Omental fat pad (tissue), 4 donors: ENCODE measurements around the gene PSMD4. TPM values are rescaled to one million over a fixed set of nuclear protein-coding genes. Genes with fewer than 3 reads are reported as not detected.

Experiments
- ATAC-seq: fragments of 150-250 bp; one replicate; pipeline ENCODE4 v1.9.1; 2016; ENCODE audit warnings: mild to moderate bottlenecking, moderate library complexity; ENCODE audit not compliant: low FRiP score
- DNase-seq: peaks from one replicate; pipeline ENCODE4 v3.0.0-alpha.2; 2019; ENCODE audit warnings: low spot score
- total RNA-seq, 4 donors: library from RNA; depleted of rRNA; stranded (reverse); fragments of >200 nt; gene quantifications; one replicate each; pipeline ENCODE4 v1.1.0, GENCODE V29; 2016
- TF ChIP-seq, protein P1 (sequence below), 3 donors: fragments of 450-650 bp; IDR thresholded peaks; one replicate each; pipeline ENCODE4 v1.5.1; 2016 to 2017; ENCODE audit warnings: antibody characterized with exemption in 3 of 3, mild to moderate bottlenecking in 3 of 3, moderate library complexity in 2 of 3

PSMD4 gene
- total RNA-seq, 4 donors from 2014 or later: 96.4 to 148 (median 131) TPM

DNA sequence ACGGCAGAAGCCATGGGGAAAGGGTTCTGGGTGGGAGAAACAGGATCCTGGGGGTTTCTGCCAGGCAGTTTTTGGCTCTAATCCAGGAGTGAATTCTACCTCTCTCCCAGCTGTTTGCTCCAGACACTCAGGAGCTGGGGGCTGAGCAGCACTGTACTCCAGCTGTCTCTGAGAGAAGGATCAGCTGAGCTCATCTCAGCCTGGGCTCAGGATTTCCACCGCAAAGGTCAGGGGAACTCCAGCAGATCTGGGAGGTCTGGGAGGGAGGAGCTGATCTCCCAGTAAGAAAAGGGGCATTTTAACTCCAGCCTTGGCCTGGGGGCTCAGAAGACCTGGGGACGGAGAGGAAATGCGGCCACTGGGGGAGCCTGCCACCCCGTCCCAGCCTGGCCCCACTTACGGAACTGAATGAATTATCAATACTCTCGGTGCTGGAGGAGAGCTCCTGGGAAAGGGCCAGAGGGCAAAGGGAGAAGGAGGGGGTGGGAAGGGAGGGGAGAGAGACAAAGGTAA lies 55.3 kb downstream of the PSMD4 start:
- TF ChIP-seq, protein P1, sequence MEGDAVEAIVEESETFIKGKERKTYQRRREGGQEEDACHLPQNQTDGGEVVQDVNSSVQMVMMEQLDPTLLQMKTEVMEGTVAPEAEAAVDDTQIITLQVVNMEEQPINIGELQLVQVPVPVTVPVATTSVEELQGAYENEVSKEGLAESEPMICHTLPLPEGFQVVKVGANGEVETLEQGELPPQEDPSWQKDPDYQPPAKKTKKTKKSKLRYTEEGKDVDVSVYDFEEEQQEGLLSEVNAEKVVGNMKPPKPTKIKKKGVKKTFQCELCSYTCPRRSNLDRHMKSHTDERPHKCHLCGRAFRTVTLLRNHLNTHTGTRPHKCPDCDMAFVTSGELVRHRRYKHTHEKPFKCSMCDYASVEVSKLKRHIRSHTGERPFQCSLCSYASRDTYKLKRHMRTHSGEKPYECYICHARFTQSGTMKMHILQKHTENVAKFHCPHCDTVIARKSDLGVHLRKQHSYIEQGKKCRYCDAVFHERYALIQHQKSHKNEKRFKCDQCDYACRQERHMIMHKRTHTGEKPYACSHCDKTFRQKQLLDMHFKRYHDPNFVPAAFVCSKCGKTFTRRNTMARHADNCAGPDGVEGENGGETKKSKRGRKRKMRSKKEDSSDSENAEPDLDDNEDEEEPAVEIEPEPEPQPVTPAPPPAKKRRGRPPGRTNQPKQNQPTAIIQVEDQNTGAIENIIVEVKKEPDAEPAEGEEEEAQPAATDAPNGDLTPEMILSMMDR (IDR thresholded peaks at IDR 0.05): no peak
- ATAC-seq: peak; percentile 45
- DNase-seq: no peak

DNA sequence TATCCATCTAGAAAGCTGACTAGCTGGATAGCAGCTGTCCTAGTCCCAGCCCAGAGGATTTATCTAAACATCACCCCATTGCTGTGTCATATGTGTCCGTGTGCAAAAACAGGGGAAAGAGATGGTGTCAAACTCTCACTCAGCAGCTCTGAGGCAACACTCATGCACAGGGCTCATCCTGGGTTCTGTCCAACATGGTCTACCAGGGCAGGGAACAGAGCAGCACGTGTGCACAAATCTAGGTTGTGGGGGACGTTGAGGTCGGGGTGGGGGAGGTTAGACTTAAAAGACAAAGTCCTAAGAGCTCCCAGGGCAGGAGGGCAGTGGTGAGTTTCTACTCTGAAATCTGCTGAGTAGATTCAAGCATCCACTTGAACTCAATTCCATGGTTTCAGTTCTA lies 56.5 kb downstream of the PSMD4 start:
- TF ChIP-seq, protein P1 (IDR thresholded peaks at IDR 0.05): no peak
- DNase-seq: no peak
- ATAC-seq: no peak

GRCh38 chr1:151311589-151312331 lies 57.2 kb downstream of the PSMD4 start:
- ATAC-seq (peak; percentile 98), DNase-seq (peak; percentile 80)
- TF ChIP-seq, protein P1 (IDR thresholded peaks at IDR 0.05): no peak

GRCh38 chr1:151312411-151312810 lies 57.9 kb downstream of the PSMD4 start:
- no peak for DNase-seq
- TF ChIP-seq, protein P1 (IDR thresholded peaks at IDR 0.05): no peak
- ATAC-seq: no peak

DNA sequence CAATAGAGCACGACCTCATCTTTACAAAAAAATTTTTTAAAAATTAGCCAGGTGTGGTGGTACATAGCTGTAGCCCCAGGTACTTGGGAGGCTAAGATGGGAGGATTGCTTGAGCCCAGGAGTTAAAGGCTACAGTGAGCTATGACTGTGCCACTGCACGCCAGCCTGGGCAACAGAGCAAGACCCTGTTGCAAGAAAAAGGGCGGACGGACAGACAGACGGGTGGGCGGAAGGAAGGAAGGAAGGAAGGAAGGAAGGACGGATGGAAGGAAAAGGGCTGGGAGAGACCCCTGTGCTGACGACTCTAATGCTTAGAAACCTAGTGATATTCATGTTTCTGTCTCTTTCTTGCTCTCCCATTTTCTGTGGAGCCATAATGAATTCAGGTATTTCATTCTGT lies 58.3 kb downstream of the PSMD4 start:
- no peak for ATAC-seq
- no peak for DNase-seq
- TF ChIP-seq, protein P1 (IDR thresholded peaks at IDR 0.05): no peak

- TF ChIP-seq, protein P1 (IDR thresholded peaks at IDR 0.05): no peak
- DNase-seq (no peak), ATAC-seq (no peak)
These were observed 59.0 kb downstream of the PSMD4 start for GRCh38 chr1:151313501-151313900.
